ENCODE data around the gene ZNF638.

Gene ZNF638

DNA sequence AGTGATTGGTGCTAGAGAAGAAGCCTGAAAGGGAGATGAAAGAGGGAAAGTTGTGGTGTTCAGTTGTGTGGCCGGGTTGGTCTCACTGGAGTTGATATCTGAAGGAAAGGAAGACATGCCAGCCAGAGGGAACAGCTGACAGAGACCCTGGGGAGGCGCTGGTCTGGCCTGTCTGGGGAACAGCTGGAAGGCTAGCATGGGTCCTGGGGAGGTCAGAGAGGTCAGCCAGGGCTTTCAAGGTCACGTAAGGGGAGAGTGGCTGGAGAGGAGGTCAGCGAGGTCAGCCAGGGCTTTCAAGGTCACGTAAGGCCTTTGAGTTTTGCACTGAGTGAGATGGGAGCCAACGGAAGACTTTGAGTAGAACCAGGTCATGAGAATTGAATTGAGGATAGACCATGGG lies 132.8 kb downstream of the ZNF638 start:
- Histone ChIP-seq H3K27me3 (ENCODE audit: insufficient read depth, low read length) (peaks cover 59% of the 10 kb centered on the region), H3K36me3 (ENCODE audit: insufficient read depth, low read length) (no peaks in the 10 kb centered on the region), H3K4me3 (ENCODE audit: low read length) (no peak overlapping the region), H3K9me3 (ENCODE audit: low read length) (peaks cover 5% of the 10 kb centered on the region), H3K4me1 (ENCODE audit: insufficient read depth, low read length) (peaks cover 17% of the 10 kb centered on the region), H2AFZ (ENCODE audit: low read depth, low read length) (no peak overlapping the region)

DNA sequence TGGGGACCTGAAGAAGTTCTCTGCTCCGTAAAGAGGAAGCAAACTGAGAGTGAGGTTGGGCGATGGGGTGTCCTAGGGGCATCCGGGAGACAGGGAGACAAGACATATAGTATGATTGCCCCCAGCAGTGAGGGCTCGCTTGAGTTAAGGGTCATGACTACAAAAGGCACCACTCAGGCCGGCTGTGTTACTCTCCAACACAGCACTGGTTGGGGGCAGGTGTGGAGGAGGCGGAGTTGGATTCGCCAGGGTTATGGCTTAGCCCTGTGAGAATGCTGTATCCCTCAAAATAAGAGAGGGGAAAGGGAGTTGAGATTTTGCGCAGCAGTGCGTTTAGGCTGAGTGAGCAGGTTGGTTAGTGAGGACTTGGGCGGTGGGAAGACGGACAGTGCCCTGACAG lies 133.8 kb downstream of the ZNF638 start:
- Histone ChIP-seq H3K9me3 (ENCODE audit: low read length) (peaks cover 5% of the 10 kb centered on the region), H3K27me3 (ENCODE audit: insufficient read depth, low read length) (peaks cover 60% of the 10 kb centered on the region), H3K4me3 (ENCODE audit: low read length) (no peak overlapping the region), H3K36me3 (ENCODE audit: insufficient read depth, low read length) (no peaks in the 10 kb centered on the region), H2AFZ (ENCODE audit: low read depth, low read length) (no peak overlapping the region), H3K4me1 (ENCODE audit: insufficient read depth, low read length) (peaks cover 17% of the 10 kb centered on the region)

DNA sequence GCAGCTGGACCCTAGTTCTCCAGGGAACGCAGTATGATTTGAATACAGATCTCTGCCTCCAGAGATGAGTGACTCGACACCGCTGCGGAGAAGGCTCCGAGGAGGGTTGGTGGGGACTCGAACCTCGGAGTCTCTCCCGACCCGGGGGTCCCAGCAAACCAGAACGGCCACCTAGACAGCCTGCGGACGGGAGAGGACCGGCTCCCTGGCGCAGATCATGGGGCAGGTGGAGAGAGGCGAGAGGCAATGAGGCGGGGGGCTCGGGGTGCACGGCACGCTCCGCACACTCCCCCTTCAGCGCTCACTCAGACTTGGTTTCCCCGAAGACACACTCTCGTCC lies 134.3 kb downstream of the ZNF638 start:
- no peaks in the 10 kb centered on the region for H3K36me3 ChIP-seq (ENCODE audit: insufficient read depth, low read length)
- peaks cover 60% of the 10 kb centered on the region for H3K27me3 ChIP-seq (ENCODE audit: insufficient read depth, low read length)
- peaks cover 5% of the 10 kb centered on the region for H3K9me3 ChIP-seq (ENCODE audit: low read length)
- H3K4me1 ChIP-seq (ENCODE audit: insufficient read depth, low read length): peaks cover 17% of the 10 kb centered on the region
- H2AFZ ChIP-seq (ENCODE audit: low read depth, low read length): peak overlapping the region; percentile 94
- H3K4me3 ChIP-seq (ENCODE audit: low read length): peak overlapping the region; percentile 52

DNA sequence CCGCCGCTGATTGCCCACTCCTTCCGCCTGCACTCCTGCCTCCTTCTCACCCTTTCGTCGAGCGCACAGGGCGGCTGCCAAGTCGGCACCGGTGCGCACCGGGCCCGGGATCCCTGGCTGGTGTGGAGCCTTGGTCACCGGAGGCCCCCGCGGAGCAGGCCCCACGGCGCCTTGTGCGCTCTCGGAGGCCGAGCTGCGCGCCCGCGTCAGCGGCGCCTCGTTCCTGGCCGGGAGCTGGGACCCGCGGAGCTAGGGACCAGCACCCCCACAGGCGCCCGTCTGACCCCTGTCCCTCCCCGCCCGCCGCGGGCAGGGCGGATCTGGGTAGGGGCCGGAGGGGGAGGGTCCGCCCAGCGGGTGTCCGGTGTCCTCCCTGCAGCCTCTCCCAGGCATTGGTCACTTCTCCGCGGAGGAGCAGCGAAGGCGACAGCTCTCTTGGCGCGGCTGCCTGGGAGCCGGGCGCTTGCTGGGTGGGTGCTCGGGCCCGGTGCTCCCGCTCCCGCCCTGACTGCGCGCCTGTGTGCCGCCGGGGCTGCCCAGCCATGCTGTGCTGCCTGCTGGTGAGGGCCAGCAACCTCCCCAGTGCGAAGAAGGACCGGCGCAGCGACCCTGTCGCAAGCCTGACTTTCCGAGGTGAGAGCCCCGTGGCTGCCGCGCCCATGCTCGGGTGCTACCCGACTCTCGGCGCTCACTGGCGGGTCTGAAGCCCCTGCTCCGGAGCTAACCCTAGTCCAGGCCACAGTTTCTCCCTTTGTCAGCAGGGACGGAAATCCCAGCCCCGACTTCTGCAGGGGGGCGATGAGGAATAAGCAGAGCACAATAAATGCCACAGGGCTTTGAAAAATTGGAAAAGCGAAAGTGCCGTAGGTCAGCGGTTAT lies 135.0 kb downstream of the ZNF638 start:
- peaks cover 60% of the 10 kb centered on the region for H3K27me3 ChIP-seq (ENCODE audit: insufficient read depth, low read length)
- no peaks in the 10 kb centered on the region for H3K36me3 ChIP-seq (ENCODE audit: insufficient read depth, low read length)
- H3K4me1 ChIP-seq (ENCODE audit: insufficient read depth, low read length): peaks cover 17% of the 10 kb centered on the region
- H3K4me3 ChIP-seq (ENCODE audit: low read length): peak overlapping the region; percentile 52
- H2AFZ ChIP-seq (ENCODE audit: low read depth, low read length): peak overlapping the region; percentile 94
- peaks cover 5% of the 10 kb centered on the region for H3K9me3 ChIP-seq (ENCODE audit: low read length)

DNA sequence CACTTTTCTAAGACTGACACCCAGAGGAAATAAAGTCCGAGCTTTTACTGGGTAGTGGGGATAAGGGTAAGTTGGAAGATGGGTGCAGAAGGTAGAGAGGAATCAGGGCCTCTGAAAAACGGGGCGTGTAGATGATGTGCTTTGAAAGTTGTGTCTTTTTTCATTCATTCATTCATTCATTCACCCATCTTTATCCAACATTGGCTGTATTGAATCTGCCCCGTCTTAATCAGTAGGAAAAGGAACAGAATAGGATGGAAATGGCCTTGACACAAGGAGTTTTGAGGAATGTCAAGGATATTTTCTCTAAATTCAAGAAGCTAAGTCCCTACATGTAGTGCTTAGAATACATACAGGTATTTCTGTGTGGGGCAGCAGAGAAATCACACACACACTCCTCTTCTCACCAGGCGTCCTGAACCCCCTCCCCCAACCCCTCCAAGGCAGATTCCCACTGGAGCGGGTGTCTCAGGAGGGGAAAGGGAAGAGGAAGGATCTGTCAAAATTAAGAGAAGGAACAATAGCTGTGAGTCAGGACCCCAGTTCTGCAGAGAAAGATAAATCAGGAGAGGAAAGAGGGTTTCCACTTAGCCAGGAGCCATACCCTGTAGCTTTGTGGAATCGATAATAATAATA lies 135.7 kb downstream of the ZNF638 start:
- no peaks in the 10 kb centered on the region for H3K36me3 ChIP-seq (ENCODE audit: insufficient read depth, low read length)
- H3K27me3 ChIP-seq (ENCODE audit: insufficient read depth, low read length): peaks cover 60% of the 10 kb centered on the region
- H3K4me1 ChIP-seq (ENCODE audit: insufficient read depth, low read length): peaks cover 17% of the 10 kb centered on the region
- H3K9me3 ChIP-seq (ENCODE audit: low read length): peaks cover 5% of the 10 kb centered on the region
- H2AFZ ChIP-seq (ENCODE audit: low read depth, low read length): peak overlapping the region; percentile 94
- H3K4me3 ChIP-seq (ENCODE audit: low read length): peak overlapping the region; percentile 52

DNA sequence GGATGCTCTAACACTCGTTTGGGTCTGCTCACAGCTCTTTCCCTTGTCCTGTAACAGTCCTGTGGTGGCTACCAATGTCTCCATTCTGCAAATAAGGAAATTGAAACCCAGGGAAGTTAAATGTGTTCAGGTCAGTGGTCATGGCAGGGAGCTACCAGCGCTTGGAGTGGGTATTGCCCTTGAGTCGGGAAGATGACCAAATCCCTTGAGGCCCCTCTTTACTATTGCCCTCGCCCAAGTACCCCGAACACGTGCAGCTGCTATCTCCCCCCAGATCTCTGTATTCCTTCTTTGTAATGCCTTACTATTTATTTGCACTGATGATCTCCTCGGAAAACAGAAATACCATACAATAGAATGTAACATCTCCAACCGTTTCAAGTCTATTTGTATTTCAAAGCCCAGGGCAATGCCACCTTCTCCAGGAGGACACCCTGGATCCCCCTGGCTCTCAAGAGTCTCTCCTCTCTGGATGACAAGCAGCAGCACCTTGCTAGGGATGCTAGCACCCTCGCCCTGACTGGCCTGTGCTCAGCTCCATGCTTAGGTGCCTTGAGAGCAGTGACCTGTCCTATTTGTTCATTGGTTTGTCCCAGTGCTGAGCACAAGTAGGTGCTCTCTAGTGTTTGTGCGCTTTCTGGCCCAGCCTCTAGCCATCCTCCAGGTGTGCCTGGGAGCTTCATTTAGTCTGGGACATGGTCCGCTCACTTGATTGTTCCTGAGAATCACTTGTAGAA lies 136.9 kb downstream of the ZNF638 start:
- H2AFZ ChIP-seq (ENCODE audit: low read depth, low read length): no peak overlapping the region
- no peaks in the 10 kb centered on the region for H3K36me3 ChIP-seq (ENCODE audit: insufficient read depth, low read length)
- no peak overlapping the region for H3K4me3 ChIP-seq (ENCODE audit: low read length)
- peaks cover 17% of the 10 kb centered on the region for H3K4me1 ChIP-seq (ENCODE audit: insufficient read depth, low read length)
- H3K9me3 ChIP-seq (ENCODE audit: low read length): peaks cover 5% of the 10 kb centered on the region
- peaks cover 56% of the 10 kb centered on the region for H3K27me3 ChIP-seq (ENCODE audit: insufficient read depth, low read length)

DNA sequence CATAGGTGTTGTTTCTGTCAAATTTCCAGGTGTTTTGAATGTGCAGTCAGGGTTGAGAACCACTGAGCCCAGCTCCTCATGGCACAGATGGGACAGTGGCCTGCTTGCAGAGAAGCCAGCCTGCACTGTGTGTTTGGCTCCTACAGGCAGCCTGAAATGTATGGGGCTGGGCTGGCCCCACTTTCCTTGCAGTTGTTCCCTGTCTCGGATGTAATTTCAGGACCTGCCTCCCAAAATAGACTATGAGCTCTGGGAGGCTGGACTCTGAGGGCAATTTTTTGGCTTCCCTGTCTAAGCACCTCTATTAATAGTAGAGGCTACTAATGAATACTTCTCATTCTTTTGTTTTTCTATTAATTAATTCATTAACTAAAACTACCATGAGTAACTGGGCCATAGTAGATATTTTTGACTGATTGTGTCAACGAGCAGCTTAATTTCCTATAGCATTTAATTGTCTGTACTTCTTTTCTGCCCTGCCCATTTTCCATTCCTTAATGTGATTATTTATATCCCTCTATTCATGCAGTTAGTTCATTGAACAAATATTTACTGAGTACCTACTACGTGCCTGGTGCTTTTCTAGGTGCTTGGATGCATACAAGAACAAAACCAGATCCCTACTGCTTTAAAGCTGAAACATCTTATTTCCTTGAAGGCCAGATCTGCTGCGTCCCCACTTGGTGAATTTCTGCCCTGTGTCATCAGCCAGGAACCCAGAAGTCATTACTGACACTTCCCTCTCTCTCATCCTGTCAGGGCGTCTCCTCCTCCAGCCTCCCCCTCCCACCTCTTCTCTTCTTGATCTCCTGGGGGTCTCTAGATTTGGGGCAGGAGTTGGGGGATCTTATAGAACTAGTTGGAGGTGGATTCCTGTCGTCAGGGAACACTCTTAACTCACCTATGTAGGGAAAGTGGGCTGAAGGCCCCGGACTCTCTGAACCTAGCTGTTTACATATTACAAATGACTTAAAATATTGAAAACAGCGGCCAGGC lies 138.1 kb downstream of the ZNF638 start:
- Histone ChIP-seq H2AFZ (ENCODE audit: low read depth, low read length) (no peak overlapping the region), H3K9me3 (ENCODE audit: low read length) (peaks cover 3% of the 10 kb centered on the region), H3K36me3 (ENCODE audit: insufficient read depth, low read length) (no peaks in the 10 kb centered on the region), H3K27me3 (ENCODE audit: insufficient read depth, low read length) (peaks cover 45% of the 10 kb centered on the region), H3K4me3 (ENCODE audit: low read length) (no peak overlapping the region), H3K4me1 (ENCODE audit: insufficient read depth, low read length) (peaks cover 17% of the 10 kb centered on the region)

DNA sequence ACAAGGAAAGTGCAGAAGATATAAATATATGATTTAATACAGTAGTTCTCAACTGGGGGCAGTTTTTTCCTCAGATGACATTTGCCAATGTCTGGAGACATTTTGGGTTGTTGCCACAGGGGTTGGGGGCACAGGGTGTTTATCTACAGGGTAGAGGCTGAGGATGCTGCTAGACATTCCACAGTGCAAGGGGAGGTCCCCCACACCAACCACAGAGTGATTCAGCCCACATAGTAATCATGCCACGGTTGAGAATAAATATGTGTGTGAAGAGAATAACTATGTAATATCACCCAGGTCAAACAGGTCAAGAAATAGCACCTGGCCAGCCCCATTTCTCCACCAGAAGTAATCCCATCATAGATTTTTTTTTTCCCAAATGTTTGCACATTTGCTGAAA lies 139.7 kb downstream of the ZNF638 start:
- Histone ChIP-seq H3K9me3 (ENCODE audit: low read length) (no peaks in the 10 kb centered on the region), H3K27me3 (ENCODE audit: insufficient read depth, low read length) (peaks cover 29% of the 10 kb centered on the region), H3K36me3 (ENCODE audit: insufficient read depth, low read length) (no peaks in the 10 kb centered on the region), H3K4me1 (ENCODE audit: insufficient read depth, low read length) (peaks cover 15% of the 10 kb centered on the region), H3K4me3 (ENCODE audit: low read length) (no peak overlapping the region), H2AFZ (ENCODE audit: low read depth, low read length) (no peak overlapping the region)

DNA sequence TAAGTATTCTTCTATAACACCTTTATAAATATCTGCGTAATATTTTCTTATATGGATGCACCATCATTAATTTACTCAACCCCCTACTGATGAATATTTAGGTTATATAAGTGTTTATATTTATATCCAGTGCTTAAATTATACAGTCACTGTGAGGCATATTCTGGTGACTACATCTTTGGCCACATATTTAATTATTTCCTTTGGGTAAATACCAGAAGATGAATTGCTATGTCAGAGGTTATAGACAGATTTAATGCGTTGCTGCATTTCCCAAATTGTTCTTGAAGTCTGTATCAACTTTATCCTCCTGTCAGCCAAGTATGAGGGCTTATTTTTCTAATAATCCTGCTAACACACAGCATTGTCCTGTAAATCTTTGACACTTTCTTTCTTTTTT lies 140.4 kb downstream of the ZNF638 start:
- no peak overlapping the region for H3K4me3 ChIP-seq (ENCODE audit: low read length)
- H3K9me3 ChIP-seq (ENCODE audit: low read length): no peaks in the 10 kb centered on the region
- peaks cover 8% of the 10 kb centered on the region for H3K4me1 ChIP-seq (ENCODE audit: insufficient read depth, low read length)
- H3K27me3 ChIP-seq (ENCODE audit: insufficient read depth, low read length): peaks cover 25% of the 10 kb centered on the region
- no peaks in the 10 kb centered on the region for H3K36me3 ChIP-seq (ENCODE audit: insufficient read depth, low read length)
- H2AFZ ChIP-seq (ENCODE audit: low read depth, low read length): no peak overlapping the region

DNA sequence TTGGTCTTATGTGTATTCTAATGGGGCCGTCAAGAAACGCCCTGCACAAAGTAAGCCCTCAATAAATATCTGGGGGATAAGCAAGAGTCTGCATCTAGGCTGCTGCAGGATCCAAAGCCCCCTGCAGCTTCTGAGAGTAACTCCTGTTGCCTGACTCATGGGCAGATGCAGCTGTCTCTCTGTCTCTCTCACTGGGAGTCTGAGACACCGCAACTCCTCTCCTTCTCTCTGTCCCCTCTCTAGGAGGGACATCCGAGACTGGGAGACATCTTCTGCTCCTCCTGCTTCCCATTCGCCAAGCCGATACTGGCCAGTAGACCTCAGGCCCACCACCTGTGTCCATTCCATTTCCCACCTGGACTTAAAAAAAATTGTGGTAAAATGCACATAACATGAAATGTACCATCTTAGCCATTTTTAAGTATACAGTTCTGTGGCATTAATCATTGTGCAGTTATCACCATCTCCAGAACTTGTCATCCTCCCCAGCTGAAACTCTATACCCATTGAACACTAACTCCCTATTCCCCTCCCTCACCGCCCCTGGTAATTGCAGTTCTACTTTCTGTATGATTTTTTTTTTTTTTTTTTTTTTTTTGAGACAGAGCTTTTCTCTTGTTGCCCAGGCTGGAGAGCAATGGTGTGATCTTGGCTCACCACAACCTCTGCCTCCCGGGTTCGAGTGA lies 141.9 kb downstream of the ZNF638 start:
- no peaks in the 10 kb centered on the region for H3K36me3 ChIP-seq (ENCODE audit: insufficient read depth, low read length)
- peaks cover 3% of the 10 kb centered on the region for H3K4me1 ChIP-seq (ENCODE audit: insufficient read depth, low read length)
- peaks cover 10% of the 10 kb centered on the region for H3K27me3 ChIP-seq (ENCODE audit: insufficient read depth, low read length)
- H2AFZ ChIP-seq (ENCODE audit: low read depth, low read length): no peak overlapping the region
- no peaks in the 10 kb centered on the region for H3K9me3 ChIP-seq (ENCODE audit: low read length)
- no peak overlapping the region for H3K4me3 ChIP-seq (ENCODE audit: low read length)

DNA sequence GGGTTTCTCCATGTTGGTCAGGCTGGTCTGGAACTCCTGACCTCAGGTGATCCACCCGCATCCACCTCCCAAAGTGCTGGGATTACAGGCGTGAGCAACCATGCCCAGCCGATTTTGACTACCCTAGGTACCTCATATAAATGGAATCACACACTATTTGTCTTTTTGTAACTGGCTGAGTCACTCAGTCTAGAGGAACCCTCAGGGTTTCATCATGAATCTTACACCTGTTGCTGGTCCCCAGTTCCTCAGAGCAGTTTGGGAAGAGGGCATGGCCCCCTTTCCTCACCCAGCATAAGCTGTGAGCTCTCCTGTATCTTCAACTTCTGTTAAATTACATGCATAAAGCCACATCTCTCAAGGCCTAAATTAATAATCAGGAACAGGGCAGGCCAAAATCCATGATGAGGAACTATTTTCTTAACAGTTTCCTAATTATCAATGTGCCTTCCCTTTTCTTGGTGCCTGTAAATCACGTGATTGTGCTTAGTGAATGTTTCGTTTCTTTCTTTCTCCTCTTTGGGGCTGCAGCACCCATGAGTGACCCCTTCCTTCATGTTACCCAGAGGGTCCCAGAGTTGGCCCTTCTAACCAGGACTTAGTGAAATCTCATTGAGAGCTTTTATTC lies 142.6 kb downstream of the ZNF638 start:
- Histone ChIP-seq H3K9me3 (ENCODE audit: low read length) (no peaks in the 10 kb centered on the region), H3K27me3 (ENCODE audit: insufficient read depth, low read length) (peaks cover 3% of the 10 kb centered on the region), H3K4me3 (ENCODE audit: low read length) (no peak overlapping the region), H3K4me1 (ENCODE audit: insufficient read depth, low read length) (peaks cover 3% of the 10 kb centered on the region), H3K36me3 (ENCODE audit: insufficient read depth, low read length) (no peaks in the 10 kb centered on the region), H2AFZ (ENCODE audit: low read depth, low read length) (no peak overlapping the region)
